Activated T-cell treated with anti-CD3 and anti-CD28 coated beads for 4 hours (primary cell): ENCODE measurements around the gene ZNF608.

ENCODE experiments used
- DNase-seq: peaks from one replicate; pipeline ENCODE4 v3.0.0-alpha.2; 2020

The ZNF608 gene

GRCh38 chr5:124736805-124737188 is 9.6 kb downstream of the ZNF608 start:
- no peak for DNase-seq

- DNase-seq: no peak
Observed at GRCh38 chr5:124736082-124736804, 10.2 kb downstream of the ZNF608 start.

- no peak for DNase-seq
Observed at GRCh38 chr5:124735169-124735858, 11.1 kb downstream of the ZNF608 start.

DNA sequence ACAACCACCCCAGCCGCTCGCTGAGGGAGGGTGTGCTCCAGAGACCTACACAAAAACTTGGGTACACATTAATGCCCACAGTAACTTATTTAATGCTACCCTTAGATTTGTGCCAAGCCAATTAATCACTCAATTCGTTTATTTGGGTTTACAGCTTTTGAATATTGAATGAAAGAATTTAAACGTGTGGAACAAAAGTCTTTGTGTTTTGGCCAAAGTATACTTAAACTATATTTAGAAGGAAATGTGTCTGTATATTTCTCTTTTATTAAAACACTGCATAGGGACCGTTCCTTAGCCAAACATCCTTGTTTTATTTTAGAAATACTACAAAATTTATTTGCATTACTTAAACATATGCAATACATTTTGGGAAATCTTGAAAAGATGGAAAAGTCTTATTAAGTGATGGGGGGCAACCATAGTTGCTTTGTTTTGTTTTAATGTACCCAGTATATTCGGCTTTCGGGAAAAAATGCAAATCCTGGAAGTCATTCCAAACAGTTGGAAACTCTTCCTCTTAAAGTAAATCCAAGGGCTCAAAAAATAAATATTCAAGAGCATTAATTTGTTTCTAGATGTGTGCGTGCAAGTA is 11.8 kb downstream of the ZNF608 start:
- no peak for DNase-seq

DNA sequence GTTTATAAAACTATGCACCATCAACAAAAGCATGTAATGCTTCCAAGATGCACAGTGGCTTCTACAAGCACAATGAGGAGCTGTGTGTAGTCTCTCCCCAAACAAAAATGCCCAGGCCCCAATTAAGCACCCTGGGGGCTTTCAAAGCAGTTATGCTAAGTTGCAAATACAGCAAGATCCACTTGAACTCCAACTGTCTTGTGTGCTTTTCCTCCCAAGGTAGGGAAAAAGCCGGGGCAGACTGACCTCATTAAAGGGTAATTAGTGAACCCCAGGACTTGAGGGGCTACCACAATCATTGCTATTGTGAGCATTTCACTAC is 13.1 kb downstream of the ZNF608 start:
- no peak for DNase-seq

GRCh38 chr5:124732428-124733328 is 13.8 kb downstream of the ZNF608 start:
- no peak for DNase-seq

DNA sequence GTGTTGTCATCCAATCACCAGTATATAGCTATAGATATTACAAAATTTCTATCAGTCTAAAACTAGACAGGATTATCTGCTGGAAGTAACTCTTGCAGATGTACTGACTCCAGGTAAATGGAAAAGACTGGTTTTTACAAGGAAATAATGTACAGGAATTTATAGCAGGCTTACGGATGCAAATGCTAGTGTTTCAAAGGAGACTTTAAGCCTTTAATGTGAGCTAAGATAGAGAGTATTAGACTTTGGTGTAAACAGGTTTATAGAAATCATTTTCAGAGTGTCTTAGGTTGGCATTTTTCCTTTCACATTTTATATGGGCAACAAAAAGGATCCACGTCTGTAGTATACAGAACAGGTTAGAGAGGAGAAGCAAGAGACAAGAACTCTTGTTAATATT is 16.1 kb downstream of the ZNF608 start:
- no peak for DNase-seq

DNA sequence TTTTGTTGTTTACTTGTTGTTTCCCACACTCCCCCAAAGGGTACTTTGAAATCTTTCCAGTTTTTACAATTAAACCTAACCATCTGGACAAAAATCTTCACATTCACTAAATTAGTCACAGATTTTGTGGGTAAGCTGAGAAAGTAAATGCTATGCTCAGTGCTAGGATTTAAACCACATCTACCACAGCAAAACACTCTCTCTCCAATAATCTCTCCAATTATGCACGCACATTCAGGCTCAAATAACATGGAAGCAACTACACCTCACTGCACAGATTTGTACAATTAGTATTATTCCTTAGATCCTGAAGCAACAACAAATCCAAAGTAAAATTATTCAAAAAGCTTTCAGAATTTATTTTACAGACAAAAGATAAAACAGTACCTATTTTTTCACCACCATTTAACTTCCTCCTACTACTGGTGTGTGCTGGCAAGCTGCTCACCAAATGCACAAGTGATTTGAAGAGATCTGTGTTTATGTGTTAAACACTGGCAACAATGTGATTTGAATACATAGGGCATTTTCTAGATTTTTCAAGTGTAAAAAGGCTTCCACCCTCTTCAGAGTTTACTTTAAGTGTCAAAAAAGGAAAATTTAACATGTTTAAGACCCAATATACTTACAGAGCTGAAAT is 16.6 kb downstream of the ZNF608 start:
- DNase-seq: no peak

GRCh38 chr5:124728968-124729332 is 17.5 kb downstream of the ZNF608 start:
- no peak for DNase-seq

DNA sequence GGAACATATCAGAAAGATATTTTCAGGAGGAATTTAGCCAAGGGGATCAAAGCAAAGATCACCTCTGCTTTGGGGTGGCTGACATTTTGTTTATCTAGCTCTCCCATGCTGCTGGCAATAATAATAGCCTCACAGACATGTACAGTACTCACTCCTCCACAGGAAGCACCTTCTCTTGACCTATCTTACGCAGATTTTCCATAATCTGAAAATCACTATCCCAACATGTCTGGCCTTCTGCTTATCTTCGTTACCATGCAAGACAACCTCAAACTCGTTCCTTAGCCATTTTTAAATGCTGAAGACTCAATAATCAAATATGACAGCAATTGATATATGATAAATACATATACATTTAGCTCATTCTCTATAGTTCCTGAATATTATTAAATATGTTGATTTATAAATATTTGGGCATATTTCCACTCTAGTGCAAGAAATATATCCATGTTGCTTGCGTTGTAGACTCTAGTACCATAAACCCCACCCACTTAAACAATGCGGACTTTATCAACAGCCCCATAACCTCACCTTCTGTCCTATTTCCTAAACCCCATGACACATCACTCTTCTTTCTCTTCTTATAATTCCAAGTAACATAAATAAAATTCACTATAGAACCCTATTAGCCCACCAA is 18.0 kb downstream of the ZNF608 start:
- DNase-seq: no peak

DNA sequence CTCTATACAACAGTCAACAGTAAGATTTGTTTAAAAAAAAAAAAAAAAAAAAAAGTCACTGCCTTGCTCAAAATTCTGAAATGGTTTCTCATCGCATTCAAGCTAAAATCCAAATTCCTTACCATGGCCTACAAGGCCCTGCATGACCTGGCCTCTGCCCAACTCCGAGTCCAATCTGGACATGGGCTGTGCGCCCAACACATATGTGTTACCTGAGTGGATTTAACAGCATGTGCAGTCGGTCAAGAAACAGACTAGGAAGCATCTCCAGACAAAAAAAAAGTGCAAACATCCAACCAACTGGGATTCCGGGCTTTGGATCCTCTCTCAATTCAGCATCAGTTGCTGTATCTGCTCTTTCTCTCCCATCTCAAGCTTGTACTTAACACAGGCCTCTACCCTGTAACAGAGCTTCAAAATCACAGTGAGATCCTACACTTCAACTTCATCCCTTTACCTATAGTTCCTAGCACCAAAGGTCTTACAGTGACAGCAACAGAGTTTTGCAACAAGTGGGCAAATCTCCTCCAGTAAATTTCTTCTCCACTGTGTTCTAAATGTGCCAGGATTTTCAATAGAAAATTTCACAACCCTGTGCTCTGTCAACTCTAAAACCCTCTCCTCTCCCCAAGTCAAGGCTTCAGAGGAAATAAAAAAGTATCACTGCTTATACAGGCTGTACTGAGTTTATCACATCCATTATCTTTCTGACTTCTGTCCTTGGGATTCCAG is 19.6 kb downstream of the ZNF608 start:
- DNase-seq: no peak

DNA sequence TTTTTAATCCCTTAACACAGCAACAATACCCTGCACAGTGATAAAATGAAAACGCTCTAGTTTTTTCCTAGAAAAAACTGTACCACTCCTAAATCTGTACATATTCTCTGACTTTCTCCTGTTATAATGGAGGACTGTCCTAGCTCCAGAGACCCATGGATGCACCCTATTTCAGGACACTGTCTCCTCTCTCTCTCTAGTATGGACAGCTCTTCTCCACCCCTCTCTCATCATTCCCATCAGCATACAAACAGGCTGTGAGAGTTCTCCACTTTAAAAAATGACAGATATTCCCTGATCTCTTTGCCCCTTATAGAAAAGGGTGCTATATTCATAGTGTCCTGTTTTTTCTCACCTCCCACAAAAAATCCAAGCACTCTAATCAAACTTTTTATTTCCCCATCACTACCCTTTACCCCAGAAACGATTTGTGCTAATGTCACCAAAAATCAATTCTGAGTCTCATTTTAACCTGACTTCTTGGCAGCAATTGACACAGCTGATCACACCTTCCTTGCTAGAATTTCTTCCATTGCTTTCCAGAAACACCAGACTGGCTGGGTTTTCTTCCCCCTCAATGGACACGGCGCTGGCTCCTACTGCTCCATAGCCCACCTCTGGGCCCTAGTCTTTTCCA is 20.7 kb downstream of the ZNF608 start:
- no peak for DNase-seq

- no peak for DNase-seq
Observed at GRCh38 chr5:124725040-124725434, 21.4 kb downstream of the ZNF608 start.

DNA sequence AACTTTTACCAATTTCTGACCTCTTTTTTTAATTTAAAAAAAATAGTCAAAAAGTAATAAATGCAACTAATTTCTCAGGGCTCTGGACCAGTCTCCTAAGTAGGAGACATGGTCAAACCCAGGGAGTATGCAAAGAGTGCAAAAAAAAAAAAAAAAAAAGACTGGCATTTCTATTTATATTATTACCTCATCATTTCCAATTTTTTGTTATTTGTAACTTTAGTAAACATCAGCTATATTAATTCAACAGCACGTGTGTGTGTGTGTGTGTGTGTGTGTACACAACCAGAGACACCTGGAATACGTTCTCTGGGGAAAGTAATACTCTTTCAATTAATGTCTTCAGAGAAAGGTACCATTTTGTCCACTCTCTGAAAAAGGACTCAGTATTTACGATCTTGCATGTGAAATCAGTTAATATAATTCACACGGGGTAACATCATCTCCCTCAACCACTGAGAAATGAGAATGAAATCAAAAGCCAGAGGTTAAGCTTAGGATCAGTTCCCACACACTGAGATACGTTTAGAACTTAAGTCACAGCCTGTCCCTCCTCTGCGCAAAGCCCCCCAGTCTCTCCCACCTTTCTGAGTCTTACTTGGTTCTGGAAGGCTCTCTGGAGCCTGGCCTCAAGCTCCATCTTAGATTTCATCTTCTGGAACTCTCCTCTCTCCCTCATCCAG is 21.9 kb downstream of the ZNF608 start:
- DNase-seq: no peak

DNA sequence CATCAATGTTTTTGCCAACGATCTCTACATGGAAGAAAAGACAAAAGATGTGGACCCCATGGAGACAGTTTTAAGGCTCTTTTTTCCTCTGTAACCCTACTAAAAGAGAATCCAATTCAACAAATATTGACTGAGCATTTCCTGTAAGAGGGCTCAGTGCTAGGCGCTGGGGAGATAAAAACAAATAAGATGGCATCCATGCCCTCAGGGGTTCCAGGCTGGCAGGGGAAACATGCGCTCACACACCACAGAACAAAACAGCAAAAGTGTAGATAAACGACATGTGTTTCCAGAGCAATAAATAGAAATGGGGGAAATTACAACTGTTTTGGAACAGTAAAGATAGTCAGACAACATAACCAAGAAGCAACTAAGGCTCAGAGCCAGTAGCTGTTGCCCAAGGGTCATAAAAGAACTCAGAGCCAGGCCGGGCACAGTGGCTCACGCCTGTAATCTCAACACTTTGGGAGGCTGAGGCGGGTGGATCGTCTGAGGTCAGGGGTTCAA is 25.2 kb downstream of the ZNF608 start:
- DNase-seq: no peak

DNA sequence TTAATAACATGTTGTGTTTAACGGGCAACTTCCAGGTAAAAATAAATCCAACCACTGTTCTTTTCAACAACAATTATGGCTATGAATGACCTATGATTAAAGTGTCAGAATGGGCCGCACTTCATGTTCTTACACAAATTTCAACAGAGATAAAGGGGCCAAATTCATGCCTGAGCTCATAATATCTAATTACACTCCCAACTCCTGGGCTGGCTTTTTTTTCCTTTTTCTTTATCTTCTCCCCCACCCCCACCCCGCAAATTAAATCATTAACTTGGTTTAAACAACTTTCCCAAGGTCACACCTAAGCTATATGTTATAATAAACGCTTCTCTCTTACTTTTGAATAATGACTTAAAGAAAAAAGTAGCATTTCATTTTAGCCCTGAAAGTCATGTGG is 25.8 kb downstream of the ZNF608 start:
- DNase-seq: no peak

DNA sequence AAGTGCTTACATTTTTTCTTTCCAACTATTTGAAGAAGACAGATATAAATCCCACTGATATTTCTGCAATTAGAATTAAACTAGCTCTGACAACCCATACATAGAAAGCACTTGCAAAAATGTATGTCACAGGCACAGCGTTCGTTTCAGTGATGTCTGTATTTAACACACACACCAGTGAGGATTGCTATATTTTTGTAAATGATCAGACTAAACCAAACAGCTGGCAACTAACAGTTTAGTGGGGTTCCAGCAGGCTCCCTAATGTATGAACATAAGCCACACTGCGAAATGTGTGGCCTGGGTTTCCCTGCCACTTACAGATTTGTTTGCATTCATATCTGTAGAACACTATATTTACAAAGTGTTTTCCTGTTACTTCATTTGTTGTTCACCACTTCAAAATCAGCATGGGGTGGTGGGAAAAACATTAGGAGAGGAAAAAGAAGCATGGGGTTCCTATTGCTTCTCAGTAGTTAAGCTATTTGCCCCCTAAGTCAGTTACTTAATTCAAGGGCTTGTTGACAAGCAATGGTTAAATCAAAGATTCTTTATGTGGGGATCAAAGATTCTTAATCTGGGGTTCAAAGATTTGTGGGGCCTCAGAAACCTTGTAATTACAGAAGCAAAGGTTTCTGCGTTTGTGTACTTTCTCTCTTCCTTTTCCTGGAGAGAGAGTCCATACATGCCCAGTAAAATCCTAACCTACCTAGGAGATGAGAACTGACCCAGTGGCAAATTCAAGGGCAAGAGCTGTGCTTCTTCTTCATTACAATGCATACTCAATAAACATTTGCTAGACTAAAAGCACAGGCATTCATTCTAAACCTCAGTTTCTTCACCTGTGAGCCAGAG is 27.1 kb downstream of the ZNF608 start:
- DNase-seq: no peak

DNA sequence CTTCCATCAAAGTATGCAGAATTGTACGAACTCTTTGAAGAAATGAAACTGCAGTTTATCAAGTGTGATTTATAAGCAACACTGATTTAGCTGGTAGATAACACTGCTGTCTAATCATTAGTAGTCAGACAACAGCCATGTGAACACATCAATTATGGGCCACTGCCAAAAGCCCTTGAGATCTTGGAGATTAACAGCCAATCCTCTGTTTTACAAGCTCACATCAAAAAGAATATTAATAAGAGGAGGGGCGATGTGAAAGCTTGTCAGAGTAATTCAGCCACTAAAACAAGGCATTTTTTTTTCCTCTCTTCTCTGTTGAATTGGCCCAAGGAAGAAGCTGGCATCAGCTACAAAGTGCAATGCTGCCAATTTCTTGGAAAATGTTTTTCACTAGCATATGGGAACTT is 28.1 kb downstream of the ZNF608 start:
- DNase-seq: no peak

- no peak for DNase-seq
Observed at GRCh38 chr5:124716169-124716568, 30.3 kb downstream of the ZNF608 start.
